Trophoblast cell (in vitro differentiated cells and primary cell): ENCODE measurements around the gene FAM227B.
A peak's percentile ranks its signal among the peaks of the same experiment; 100 is the strongest.

Experiments
- DNase-seq, 2 donors: peaks; one replicate each; pipeline ENCODE4 v3.0.0-alpha.2; 2016
- H2AFZ ChIP-seq: 2 replicates; pipeline ENCODE4 v1.6.1; 2013; ENCODE audit warnings: low read length, moderate library complexity, mild to moderate bottlenecking; ENCODE audit not compliant: insufficient read depth, poor library complexity
- H2AK5ac ChIP-seq: 2 replicates; pipeline ENCODE4 v1.6.1; 2013; ENCODE audit warnings: mild to moderate bottlenecking, low read length
- H2BK120ac ChIP-seq: 2 replicates; pipeline ENCODE4 v1.6.1; 2013; ENCODE audit warnings: low read length, mild to moderate bottlenecking, moderate library complexity; ENCODE audit not compliant: insufficient read depth, poor library complexity
- H2BK12ac ChIP-seq: 2 replicates; pipeline ENCODE4 v1.6.1; 2013; ENCODE audit warnings: mild to moderate bottlenecking, low read length, moderate library complexity
- H2BK5ac ChIP-seq: 2 replicates; pipeline ENCODE4 v1.6.1; 2013; ENCODE audit warnings: low read length, low read depth, moderate library complexity, mild to moderate bottlenecking; ENCODE audit not compliant: poor library complexity
- H3K14ac ChIP-seq: 2 replicates; pipeline ENCODE4 v1.6.1; 2013; ENCODE audit warnings: mild to moderate bottlenecking, low read length
- H3K18ac ChIP-seq: 2 replicates; pipeline ENCODE4 v1.6.1; 2013; ENCODE audit warnings: mild to moderate bottlenecking, low read length
- H3K23ac ChIP-seq: 2 replicates; pipeline ENCODE4 v1.6.1; 2013; ENCODE audit warnings: low read length
- H3K27ac ChIP-seq: 2 replicates; pipeline ENCODE4 v1.5.1; 2013; ENCODE audit warnings: low read depth, mild to moderate bottlenecking, inconsistent platforms, low read length, moderate library complexity
- H3K27me3 ChIP-seq: 2 replicates; pipeline ENCODE4 v1.6.1; 2013; ENCODE audit warnings: inconsistent platforms, mild to moderate bottlenecking, low read length, moderate library complexity; ENCODE audit not compliant: insufficient read depth
- H3K36me3 ChIP-seq, 2 experiments: 1 replicate in 1 of 2; 2 replicates in 1 of 2; pipeline ENCODE4 v1.6.1; 2013; ENCODE audit warnings: low read length in 2 of 2, mild to moderate bottlenecking in 2 of 2, moderate library complexity in 1 of 2; ENCODE audit not compliant: insufficient read depth in 2 of 2, control insufficient read depth in 1 of 2
- H3K4ac ChIP-seq: 2 replicates; pipeline ENCODE4 v1.6.1; 2013; ENCODE audit warnings: low read depth, mild to moderate bottlenecking, low read length, moderate library complexity
- H3K4me1 ChIP-seq, 2 experiments: 1 replicate in 1 of 2; 2 replicates in 1 of 2; pipeline ENCODE4 v1.6.1; 2013; ENCODE audit warnings: low read length in 2 of 2, mild to moderate bottlenecking in 2 of 2, moderate library complexity in 1 of 2; ENCODE audit not compliant: insufficient read depth in 2 of 2, control insufficient read depth in 1 of 2
- H3K4me2 ChIP-seq: 2 replicates; pipeline ENCODE4 v1.6.1; 2013; ENCODE audit warnings: inconsistent platforms, mild to moderate bottlenecking, low read length, moderate library complexity
- H3K4me3 ChIP-seq: 2 replicates; pipeline ENCODE4 v1.5.1; 2013; ENCODE audit warnings: mild to moderate bottlenecking, low read depth, low read length, inconsistent platforms
- H3K79me1 ChIP-seq: one replicate; pipeline ENCODE4 v1.6.1; 2013; ENCODE audit warnings: low read length
- H3K79me2 ChIP-seq: 2 replicates; pipeline ENCODE4 v1.6.1; 2013; ENCODE audit warnings: low read length, mild to moderate bottlenecking; ENCODE audit not compliant: control insufficient read depth, insufficient read depth, poor library complexity
- H3K9ac ChIP-seq: 2 replicates; pipeline ENCODE4 v1.6.1; 2013; ENCODE audit warnings: mild to moderate bottlenecking, low read length
- H3K9me3 ChIP-seq: 2 replicates; pipeline ENCODE4 v1.6.1; 2013; ENCODE audit warnings: low read depth, mild to moderate bottlenecking, control low read depth, inconsistent platforms, low read length; ENCODE audit not compliant: insufficient read depth
- H4K12ac ChIP-seq: 2 replicates; pipeline ENCODE4 v1.6.1; 2013; ENCODE audit warnings: low read depth, mild to moderate bottlenecking, low read length, moderate library complexity
- H4K8ac ChIP-seq: 2 replicates; pipeline ENCODE4 v1.6.1; 2013; ENCODE audit warnings: low read depth, mild to moderate bottlenecking, low read length, moderate library complexity
- H4K91ac ChIP-seq: one replicate; pipeline ENCODE4 v1.6.1; 2013; ENCODE audit warnings: low read depth, mild to moderate bottlenecking, low read length, moderate library complexity
- WGBS: extraction: QIAGEN DNeasy Blood & Tissue Kit; methylation state at CpG from one replicate; pipeline ENCODE4 v1.1.7; 2013; ENCODE audit warnings: missing lambda C conversion rate; ENCODE audit not compliant: insufficient read length, insufficient coverage; ENCODE audit errors: extremely low coverage; 5-methylcytosine and 5-hydroxymethylcytosine counted together

Gene FAM227B

GRCh38 chr15:49423901-49424550, 196.6 kb downstream of the FAM227B start:
- DNase-seq: no peak
- no peak overlapping the region for H3K4me3 ChIP-seq

GRCh38 chr15:49423021-49423420, 197.6 kb downstream of the FAM227B start, which contains the start of gene FGF7:
Gene FGF7 (plus strand): TSS chr15:49423242. CDS start chr15:49424298, 1,056 bp downstream.
- Histone ChIP-seq H3K4me1 (no peaks in the 10 kb centered on the region), H2BK12ac (no peak within 1 kb of the TSS), H3K9me3 (no peaks in the 10 kb centered on the region), H2BK120ac (no peak within 1 kb of the TSS), H3K36me3 (no peaks in the 10 kb centered on the region), H4K91ac (no peak within 1 kb of the TSS), H3K4me2 (no peak within 1 kb of the TSS), H3K14ac (no peak within 1 kb of the TSS), H3K79me1 (no peaks in the 10 kb centered on the region), H2BK5ac (no peak within 1 kb of the TSS), H4K8ac (no peak within 1 kb of the TSS), H2AFZ (no peak within 1 kb of the TSS), H3K4me3 (no peak within 1 kb of the TSS), H3K18ac (no peak within 1 kb of the TSS), H3K4ac (no peak within 1 kb of the TSS), H3K27ac (no peak within 1 kb of the TSS), H2AK5ac (no peak within 1 kb of the TSS), H3K23ac (no peak within 1 kb of the TSS), H3K27me3 (no peaks in the 10 kb centered on the region), H3K9ac (no peak within 1 kb of the TSS), H3K79me2 (no peaks in the 10 kb centered on the region), H4K12ac (no peak within 1 kb of the TSS)
- no peak for DNase-seq
- WGBS: no CpG with 5 or more reads among the region's 4 CpGs

More at GRCh38 chr15:49423901-49424550, 196.6 kb downstream of the FAM227B start:
- no peak overlapping the region for H4K91ac ChIP-seq
- no peak overlapping the region for H3K18ac ChIP-seq
- no peak overlapping the region for H2AK5ac ChIP-seq
- no peak overlapping the region for H2BK12ac ChIP-seq
- H2AFZ ChIP-seq: no peak overlapping the region
- no peaks in the 10 kb centered on the region for H3K36me3 ChIP-seq
- H3K4ac ChIP-seq: no peak overlapping the region
- no peaks in the 10 kb centered on the region for H3K27me3 ChIP-seq
- H3K4me2 ChIP-seq: no peak overlapping the region
- no peaks in the 10 kb centered on the region for H3K79me2 ChIP-seq
- WGBS: no CpG with 5 or more reads among the region's 6 CpGs
- no peak overlapping the region for H3K23ac ChIP-seq
- H3K9ac ChIP-seq: no peak overlapping the region
- H2BK5ac ChIP-seq: no peak overlapping the region
- H3K9me3 ChIP-seq: no peaks in the 10 kb centered on the region
- no peaks in the 10 kb centered on the region for H3K4me1 ChIP-seq
- no peak overlapping the region for H3K14ac ChIP-seq
- no peak overlapping the region for H2BK120ac ChIP-seq
- no peaks in the 10 kb centered on the region for H3K79me1 ChIP-seq
- H4K8ac ChIP-seq: no peak overlapping the region
- H4K12ac ChIP-seq: no peak overlapping the region
- H3K27ac ChIP-seq: no peak overlapping the region

- H2BK12ac ChIP-seq: no peak overlapping the region
- H3K23ac ChIP-seq: no peak overlapping the region
- no peak overlapping the region for H2AFZ ChIP-seq
- no peaks in the 10 kb centered on the region for H3K4me1 ChIP-seq
- H3K79me2 ChIP-seq: no peaks in the 10 kb centered on the region
- H3K27ac ChIP-seq: no peak overlapping the region
- H2BK120ac ChIP-seq: no peak overlapping the region
- H4K8ac ChIP-seq: no peak overlapping the region
- H3K4ac ChIP-seq: no peak overlapping the region
- WGBS: no CpG with 5 or more reads among the region's 9 CpGs
- no peak overlapping the region for H3K4me2 ChIP-seq
- no peak overlapping the region for H3K14ac ChIP-seq
- H2BK5ac ChIP-seq: no peak overlapping the region
- H3K36me3 ChIP-seq: peaks cover 0 to 1% of the 10 kb centered on the region in 2 experiments
- H4K12ac ChIP-seq: no peak overlapping the region
- H3K27me3 ChIP-seq: no peaks in the 10 kb centered on the region
- H3K18ac ChIP-seq: no peak overlapping the region
- peak in 1 of 2 donors; percentile 58 for DNase-seq
- H4K91ac ChIP-seq: no peak overlapping the region
- H3K9ac ChIP-seq: no peak overlapping the region
- no peak overlapping the region for H2AK5ac ChIP-seq
- no peaks in the 10 kb centered on the region for H3K79me1 ChIP-seq
- no peaks in the 10 kb centered on the region for H3K9me3 ChIP-seq
- no peak overlapping the region for H3K4me3 ChIP-seq
Measured at GRCh38 chr15:49421991-49422390, 198.6 kb downstream of the FAM227B start.

GRCh38 chr15:49418811-49419210, 201.8 kb downstream of the FAM227B start:
- Histone ChIP-seq H3K14ac (no peak overlapping the region), H2BK120ac (no peak overlapping the region), H3K27ac (no peak overlapping the region), H4K12ac (no peak overlapping the region), H3K36me3 (peaks cover 0 to 1% of the 10 kb centered on the region in 2 experiments), H4K91ac (no peak overlapping the region), H4K8ac (no peak overlapping the region), H3K23ac (no peak overlapping the region), H3K4me3 (no peak overlapping the region), H2BK12ac (no peak overlapping the region), H3K79me2 (no peaks in the 10 kb centered on the region), H3K9me3 (no peaks in the 10 kb centered on the region), H3K9ac (no peak overlapping the region), H3K4me1 (no peaks in the 10 kb centered on the region), H3K4ac (no peak overlapping the region), H2AFZ (no peak overlapping the region), H3K27me3 (no peaks in the 10 kb centered on the region), H2AK5ac (no peak overlapping the region), H3K18ac (no peak overlapping the region), H3K4me2 (no peak overlapping the region), H3K79me1 (no peaks in the 10 kb centered on the region), H2BK5ac (no peak overlapping the region)
- DNase-seq: no peak
- no CpG with 5 or more reads among the region's 1 CpG for WGBS
